ENCODE results near the gene SGK2.

SGK2 gene

GRCh38 chr20:43530321-43531090, 28.3 kb upstream of the SGK2 start:
- no peak overlapping the region for H3K4me3 ChIP-seq (ENCODE audit: low read length)
- TF ChIP-seq ZNF274 (IDR thresholded peaks at IDR 0.05; ENCODE audit: low read depth, low read length): no peak

- no peak for TF ChIP-seq ZNF274 (IDR thresholded peaks at IDR 0.05; ENCODE audit: low read depth, low read length)
- no peak overlapping the region for H3K4me3 ChIP-seq (ENCODE audit: low read length)
Observed at GRCh38 chr20:43531091-43531443, 27.8 kb upstream of the SGK2 start.

- TF ChIP-seq ZNF274 (IDR thresholded peaks at IDR 0.05; ENCODE audit: low read depth, low read length): no peak
- no peak overlapping the region for H3K4me3 ChIP-seq (ENCODE audit: low read length)
Observed at GRCh38 chr20:43532416-43533055, 26.3 kb upstream of the SGK2 start.

DNA sequence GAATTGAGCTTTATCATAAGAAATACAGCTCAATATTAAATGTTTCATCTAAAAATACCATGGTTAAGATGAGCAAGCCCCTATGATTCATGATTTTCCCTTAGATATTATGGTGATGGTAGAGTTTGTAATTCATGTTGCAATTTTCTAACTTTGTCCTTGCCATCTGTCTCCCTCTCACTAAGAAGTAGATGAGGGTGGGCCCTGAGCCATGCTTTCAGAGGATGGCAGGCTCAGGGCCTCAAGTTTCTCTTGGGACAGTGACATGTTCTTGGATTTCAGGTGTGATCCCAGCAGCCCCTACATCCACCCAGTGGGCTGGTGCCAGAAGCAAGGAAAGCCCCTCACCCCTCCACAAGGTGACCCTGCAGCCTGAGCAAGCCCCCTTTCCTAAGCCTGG, 25.8 kb upstream of the SGK2 start:
- no peak for TF ChIP-seq ZNF274 (IDR thresholded peaks at IDR 0.05; ENCODE audit: low read depth, low read length)
- no peak overlapping the region for H3K4me3 ChIP-seq (ENCODE audit: low read length)

DNA sequence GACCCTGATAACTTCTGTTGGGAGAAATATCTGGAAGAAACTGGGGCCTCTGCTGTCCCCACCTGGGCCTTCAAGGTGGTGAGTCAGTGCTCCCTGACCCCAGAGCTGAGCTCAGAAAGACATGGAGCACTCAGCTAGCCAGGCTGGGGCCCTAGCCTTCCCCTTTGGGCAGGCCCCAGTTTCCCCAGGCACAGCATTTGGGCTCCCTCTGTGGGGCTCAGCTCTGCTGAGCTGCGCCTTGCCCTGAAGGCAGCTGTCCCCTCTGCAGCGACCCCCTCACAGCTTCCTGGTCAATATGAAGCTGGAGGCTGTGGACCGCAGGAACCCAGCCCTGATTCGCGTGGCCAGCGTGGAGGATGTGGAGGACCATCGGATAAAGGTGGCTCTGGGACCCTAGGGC, 24.8 kb upstream of the SGK2 start:
- TF ChIP-seq ZNF274 (IDR thresholded peaks at IDR 0.05; ENCODE audit: low read depth, low read length): no peak
- H3K4me3 ChIP-seq (ENCODE audit: low read length): no peak overlapping the region

DNA sequence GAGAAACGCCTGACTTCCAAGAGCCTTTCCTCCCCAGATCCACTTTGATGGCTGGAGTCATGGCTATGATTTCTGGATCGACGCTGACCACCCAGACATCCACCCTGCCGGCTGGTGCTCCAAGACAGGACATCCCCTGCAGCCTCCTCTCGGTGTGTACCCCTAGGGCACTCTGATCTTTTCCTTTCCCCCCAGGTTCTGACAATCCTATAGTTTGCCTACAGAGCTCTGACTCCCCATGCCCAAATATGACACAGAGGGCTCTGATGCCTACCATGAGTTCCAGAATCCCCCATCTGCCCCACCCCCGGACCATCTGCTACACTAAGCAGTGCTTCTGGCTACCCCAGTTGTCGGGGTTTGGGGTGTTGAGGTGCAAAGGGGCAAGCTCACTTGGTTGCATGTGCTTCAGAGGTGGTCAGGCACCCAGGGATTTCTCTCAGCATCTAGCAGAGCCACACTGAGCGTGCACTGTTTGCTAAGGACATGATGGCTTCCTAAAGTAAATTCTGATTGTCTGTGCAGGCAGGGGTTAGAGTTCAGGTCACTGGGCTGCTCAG, 24.0 kb upstream of the SGK2 start:
- no peak overlapping the region for H3K4me3 ChIP-seq (ENCODE audit: low read length)
- no peak for TF ChIP-seq ZNF274 (IDR thresholded peaks at IDR 0.05; ENCODE audit: low read depth, low read length)

GRCh38 chr20:43535370-43536004, 23.3 kb upstream of the SGK2 start:
- no peak for TF ChIP-seq ZNF274 (IDR thresholded peaks at IDR 0.05; ENCODE audit: low read depth, low read length)
- no peak overlapping the region for H3K4me3 ChIP-seq (ENCODE audit: low read length)

DNA sequence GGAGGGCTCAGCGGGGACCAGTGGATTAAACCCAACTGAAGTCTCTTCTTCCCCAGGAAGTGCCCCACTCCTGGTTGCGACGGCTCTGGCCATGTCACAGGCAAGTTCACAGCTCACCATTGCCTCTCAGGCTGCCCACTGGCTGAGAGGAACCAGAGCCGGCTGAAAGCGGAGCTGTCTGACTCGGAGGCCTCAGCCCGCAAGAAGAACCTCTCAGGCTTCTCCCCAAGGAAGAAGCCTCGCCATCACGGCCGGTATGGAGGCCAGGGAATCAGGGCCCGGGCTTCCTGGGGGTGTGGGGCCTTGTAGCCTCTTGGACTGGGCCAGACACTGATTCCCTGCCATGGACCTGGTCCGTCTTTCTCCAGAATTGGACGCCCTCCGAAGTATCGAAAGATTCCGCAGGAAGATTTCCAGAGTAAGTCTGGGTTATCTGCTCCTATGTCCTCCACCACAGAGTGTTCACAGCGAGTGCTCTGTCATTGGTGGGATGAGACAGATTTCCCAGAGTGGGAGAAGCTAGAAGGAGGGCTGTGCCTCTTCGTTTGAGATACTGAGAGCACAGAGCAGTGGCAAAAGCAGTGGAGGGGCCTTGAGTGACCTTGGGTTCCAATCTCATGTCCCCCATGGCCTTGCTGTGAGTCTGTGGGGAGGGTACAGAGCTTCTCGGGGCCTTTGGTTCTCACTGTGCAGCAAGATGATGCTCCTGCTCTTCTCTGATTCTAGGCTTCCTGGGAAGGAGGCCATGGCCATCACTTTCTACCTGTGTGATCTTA, 22.6 kb upstream of the SGK2 start:
- no peak for TF ChIP-seq ZNF274 (IDR thresholded peaks at IDR 0.05; ENCODE audit: low read depth, low read length)
- H3K4me3 ChIP-seq (ENCODE audit: low read length): no peak overlapping the region

DNA sequence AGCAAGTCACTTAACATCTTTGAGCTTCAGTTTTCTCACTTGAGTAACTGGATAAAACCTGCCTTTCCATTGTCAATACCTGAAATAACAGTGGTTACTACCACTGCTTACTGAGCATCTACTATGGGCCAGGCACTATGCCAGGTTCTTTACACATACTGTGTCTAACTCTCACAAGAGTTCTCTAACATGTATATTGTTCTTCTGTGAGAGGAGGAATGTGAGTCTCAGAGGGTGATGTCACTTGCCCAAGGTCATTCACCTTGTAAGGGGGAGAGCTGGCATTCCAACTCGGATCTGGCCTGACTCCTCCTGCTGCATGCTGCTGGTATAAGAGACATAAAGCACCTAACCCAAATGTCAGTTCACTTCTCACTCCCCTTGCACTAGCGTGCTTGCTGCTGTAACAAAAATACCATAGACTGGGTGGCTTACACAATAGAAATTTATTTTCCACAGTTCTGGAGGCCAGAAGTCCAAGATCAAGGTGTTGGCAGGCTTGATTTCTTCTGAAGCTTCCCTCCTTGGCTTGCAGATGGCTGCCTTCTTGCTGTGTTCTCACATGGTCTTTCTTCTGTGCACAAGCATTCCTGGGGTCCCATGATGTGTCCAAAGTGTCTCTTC, 21.9 kb upstream of the SGK2 start:
- no peak overlapping the region for H3K4me3 ChIP-seq (ENCODE audit: low read length)
- TF ChIP-seq ZNF274 (IDR thresholded peaks at IDR 0.05; ENCODE audit: low read depth, low read length): no peak

DNA sequence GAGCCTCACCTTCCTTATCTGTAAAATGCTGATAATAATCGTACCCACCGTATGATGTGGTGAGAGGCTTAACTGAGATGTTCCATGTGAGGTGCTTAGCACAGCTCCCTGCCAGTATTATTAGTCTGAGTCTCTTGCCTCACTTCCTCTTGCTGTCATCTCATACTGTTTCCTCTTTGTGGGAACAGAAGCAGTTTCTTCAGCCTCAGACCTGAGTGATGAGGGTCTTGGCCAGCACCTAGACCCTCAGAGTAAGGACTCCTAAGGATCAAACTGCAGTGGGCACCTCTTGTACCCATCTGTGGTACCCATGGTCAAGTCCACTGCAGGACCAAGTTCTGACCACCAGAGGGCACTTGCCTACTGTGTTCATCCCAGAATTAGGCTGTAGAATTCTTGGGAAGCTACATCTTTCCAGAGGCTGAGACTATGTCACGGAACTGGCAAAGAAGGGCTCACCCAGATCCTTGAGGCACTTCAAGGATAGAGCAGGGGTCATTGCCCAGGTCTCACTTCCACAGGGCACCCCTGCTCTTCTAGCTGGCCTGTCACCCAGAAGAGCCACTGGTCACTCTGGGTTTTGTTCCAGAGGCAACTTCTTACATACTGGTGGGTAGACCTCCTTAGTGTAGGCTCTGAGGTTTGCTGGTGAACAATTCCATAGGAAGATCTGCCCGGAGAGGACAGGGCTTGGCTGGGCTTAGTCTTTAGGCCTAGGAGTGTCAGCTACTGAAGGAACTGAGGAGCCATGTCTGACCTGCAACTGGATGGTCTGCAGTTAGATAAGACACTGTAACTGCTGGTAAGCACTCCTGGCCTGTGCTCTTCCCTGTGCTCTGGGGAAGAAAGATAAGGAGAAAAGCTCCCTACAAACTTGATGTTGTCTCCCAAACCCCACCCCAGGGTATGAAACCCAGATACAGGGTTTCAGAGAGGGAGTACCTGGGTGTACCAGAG, 20.6 kb upstream of the SGK2 start:
- no peak for TF ChIP-seq ZNF274 (IDR thresholded peaks at IDR 0.05; ENCODE audit: low read depth, low read length)

DNA sequence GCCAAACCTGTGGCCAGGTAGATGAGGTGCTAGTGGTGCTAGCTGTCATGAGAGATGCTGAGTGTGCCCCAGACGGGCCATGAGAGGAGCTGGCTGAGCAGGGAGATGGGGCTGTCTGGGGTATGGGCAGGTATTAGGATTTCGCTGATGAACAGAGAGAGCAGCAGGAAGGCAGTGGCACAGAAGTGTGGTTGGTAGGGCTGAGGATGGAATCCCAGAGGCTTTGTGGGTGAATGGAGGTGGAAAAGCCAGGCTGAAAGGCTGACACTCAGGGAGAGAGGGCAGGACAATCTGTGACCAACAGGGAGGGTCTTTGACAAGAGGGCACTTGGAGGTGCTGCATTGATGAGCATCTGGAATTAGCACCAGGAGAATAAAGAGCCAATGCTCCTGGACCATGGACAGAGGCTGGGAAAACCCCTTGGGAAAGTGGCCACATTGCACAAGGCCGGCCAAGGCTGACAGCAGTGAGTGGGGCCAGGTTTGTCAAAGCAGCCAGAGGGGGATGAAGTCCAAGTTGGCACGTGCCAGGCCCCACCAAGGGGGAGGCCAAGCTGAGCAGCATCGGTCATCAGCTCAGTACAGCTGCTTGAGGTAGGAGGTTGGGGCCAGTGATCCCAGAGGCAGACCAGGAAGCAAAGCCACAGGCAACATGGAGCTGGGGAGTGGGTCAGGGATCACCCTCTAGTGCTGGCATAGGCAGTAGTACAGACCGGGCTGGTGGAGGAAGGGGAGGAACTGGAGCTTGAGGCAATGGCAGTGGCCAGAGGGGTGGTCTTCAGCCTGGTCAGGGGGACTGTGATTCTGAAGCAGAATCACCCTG, 19.7 kb upstream of the SGK2 start:
- TF ChIP-seq ZNF274 (IDR thresholded peaks at IDR 0.05; ENCODE audit: low read depth, low read length): no peak
- H3K4me3 ChIP-seq (ENCODE audit: low read length): no peak overlapping the region

More for the DNA sequence above, 20.6 kb upstream of the SGK2 start:
- H3K4me3 ChIP-seq (ENCODE audit: low read length): no peak overlapping the region
